ENCODE measurements around the gene FYB2.

FYB2 gene

GRCh38 chr1:56754708-56755479, 64.3 kb downstream of the FYB2 start:
- CTCF ChIA-PET: interaction anchor here (1.6 kb wide), 1 partner anchor 29 kb away, joined by 3 read pairs; no protein-coding TSS in a partner anchor

GRCh38 chr1:56745231-56745630, 74.0 kb downstream of the FYB2 start:
- TF ChIP-seq, protein P1, sequence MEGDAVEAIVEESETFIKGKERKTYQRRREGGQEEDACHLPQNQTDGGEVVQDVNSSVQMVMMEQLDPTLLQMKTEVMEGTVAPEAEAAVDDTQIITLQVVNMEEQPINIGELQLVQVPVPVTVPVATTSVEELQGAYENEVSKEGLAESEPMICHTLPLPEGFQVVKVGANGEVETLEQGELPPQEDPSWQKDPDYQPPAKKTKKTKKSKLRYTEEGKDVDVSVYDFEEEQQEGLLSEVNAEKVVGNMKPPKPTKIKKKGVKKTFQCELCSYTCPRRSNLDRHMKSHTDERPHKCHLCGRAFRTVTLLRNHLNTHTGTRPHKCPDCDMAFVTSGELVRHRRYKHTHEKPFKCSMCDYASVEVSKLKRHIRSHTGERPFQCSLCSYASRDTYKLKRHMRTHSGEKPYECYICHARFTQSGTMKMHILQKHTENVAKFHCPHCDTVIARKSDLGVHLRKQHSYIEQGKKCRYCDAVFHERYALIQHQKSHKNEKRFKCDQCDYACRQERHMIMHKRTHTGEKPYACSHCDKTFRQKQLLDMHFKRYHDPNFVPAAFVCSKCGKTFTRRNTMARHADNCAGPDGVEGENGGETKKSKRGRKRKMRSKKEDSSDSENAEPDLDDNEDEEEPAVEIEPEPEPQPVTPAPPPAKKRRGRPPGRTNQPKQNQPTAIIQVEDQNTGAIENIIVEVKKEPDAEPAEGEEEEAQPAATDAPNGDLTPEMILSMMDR (IDR thresholded peaks at IDR 0.05; ENCODE audit: insufficient read depth, low read length, missing control alignments): no peak
- POLR2A ChIA-PET: no interaction called here
- H3K4me3 ChIP-seq (ENCODE audit: low read depth, low read length): no peak overlapping the region
- DNase-seq (ENCODE audit: low read depth, low spot score): no peak
- CTCF ChIA-PET: no interaction called here

More at GRCh38 chr1:56754708-56755479, 64.3 kb downstream of the FYB2 start:
- H3K4me3 ChIP-seq (ENCODE audit: low read depth, low read length): no peak overlapping the region
- TF ChIP-seq, protein P1 (IDR thresholded peaks at IDR 0.05; ENCODE audit: insufficient read depth, low read length, missing control alignments): no peak
- DNase-seq (ENCODE audit: low read depth, low spot score): no peak
- POLR2A ChIA-PET: no interaction called here

- H3K4me3 ChIP-seq (ENCODE audit: low read depth, low read length): no peak overlapping the region
- CTCF ChIA-PET: no interaction called here
- no peak for DNase-seq (ENCODE audit: low read depth, low spot score)
- TF ChIP-seq, protein P1 (IDR thresholded peaks at IDR 0.05; ENCODE audit: insufficient read depth, low read length, missing control alignments): no peak
- POLR2A ChIA-PET: no interaction called here
These were observed 90.2 kb downstream of the FYB2 start for GRCh38 chr1:56728964-56729363.

DNA sequence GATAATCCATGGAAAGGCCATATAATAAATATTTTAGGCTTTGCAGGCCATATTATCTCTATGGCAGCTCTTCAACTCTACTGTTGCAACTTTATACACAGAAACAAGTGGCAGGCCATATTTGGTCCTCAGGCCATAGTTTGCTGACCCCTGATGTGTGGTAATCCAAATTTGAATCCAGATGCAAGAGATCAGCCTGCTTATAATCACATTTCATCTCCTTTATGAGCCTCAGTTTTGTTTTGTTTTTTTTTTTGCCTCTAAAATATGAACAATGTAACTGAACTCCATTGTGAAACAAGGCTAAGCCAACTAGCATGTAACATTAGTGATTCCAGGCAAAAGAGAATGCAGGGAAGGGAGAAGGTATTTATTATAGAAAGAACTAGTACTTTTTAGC, 92.5 kb downstream of the FYB2 start:
- DNase-seq (ENCODE audit: low read depth, low spot score): no peak
- POLR2A ChIA-PET: no interaction called here
- no peak overlapping the region for H3K4me3 ChIP-seq (ENCODE audit: low read depth, low read length)
- CTCF ChIA-PET: no interaction called here
- TF ChIP-seq, protein P1 (IDR thresholded peaks at IDR 0.05; ENCODE audit: insufficient read depth, low read length, missing control alignments): no peak

DNA sequence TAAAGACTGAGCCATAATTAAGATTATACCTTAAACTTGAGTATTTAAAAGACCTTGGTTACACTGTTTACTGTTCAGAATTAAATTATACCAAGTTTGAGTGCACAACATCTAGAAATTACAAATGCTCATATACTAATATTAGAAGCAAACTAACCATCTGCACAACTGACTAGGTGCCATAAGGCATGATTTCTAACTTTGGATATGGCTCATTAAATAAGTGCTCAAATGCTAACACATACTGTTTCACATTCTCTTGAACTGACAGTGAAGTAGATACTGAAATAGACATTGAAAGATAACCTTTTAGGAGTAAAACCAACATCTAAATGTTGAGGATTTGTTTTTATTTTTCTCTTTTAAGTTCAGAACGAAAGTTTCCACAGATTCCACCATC, 100.0 kb downstream of the FYB2 start:
- TF ChIP-seq, protein P1 (IDR thresholded peaks at IDR 0.05; ENCODE audit: insufficient read depth, low read length, missing control alignments): no peak
- no peak for DNase-seq (ENCODE audit: low read depth, low spot score)
- CTCF ChIA-PET: no interaction called here
- POLR2A ChIA-PET: no interaction called here
- H3K4me3 ChIP-seq (ENCODE audit: low read depth, low read length): no peak overlapping the region

DNA sequence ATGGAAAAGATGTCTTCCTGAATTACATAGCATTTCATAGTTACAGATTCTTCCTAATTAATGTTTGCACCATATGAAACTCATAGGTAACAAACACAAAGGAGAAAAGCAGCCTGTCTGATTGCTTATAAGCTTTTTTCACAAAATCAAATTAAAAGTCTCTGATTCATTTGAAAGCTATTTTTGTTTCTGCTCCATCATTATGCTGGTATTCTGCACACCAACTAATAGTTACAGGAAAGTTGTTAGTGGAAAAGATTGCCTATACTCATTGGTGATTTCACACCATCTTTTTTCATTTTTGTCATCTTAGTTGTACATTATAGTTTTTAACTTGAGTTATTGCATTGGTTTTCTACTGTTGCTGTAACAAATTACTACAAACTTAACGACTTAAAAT, 104.0 kb downstream of the FYB2 start:
- H3K4me3 ChIP-seq (ENCODE audit: low read depth, low read length): no peak overlapping the region
- DNase-seq (ENCODE audit: low read depth, low spot score): peak; percentile 3
- CTCF ChIA-PET: interaction anchor here (1.2 kb wide), 1 partner anchor 105 kb away, joined by 5 read pairs; no protein-coding TSS in a partner anchor
- POLR2A ChIA-PET: no interaction called here
- TF ChIP-seq, protein P1 (IDR thresholded peaks at IDR 0.05; ENCODE audit: insufficient read depth, low read length, missing control alignments): no peak
